ENCODE measurements around the gene USH2A.

USH2A gene

DNA sequence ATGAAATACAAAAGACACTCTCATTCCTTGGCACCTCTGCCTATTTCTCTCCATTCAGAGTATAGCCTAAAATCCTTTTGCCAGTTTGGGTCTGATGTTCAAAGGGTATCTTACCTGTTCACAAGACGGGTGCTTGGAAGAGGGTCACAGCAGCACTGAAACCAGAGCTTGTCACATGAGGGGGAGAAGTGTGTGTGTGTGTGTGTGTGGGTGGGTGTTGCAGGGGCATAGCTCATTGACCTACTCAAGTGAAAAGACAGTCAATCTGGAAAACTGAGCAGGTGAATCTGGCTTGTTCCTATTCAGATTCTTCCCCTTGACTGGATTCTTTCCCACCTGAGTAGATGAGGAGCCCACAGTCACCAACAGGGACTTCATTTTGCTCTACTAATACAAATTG is 792.2 kb downstream of the USH2A start:
- DNase-seq, result no peak

DNA sequence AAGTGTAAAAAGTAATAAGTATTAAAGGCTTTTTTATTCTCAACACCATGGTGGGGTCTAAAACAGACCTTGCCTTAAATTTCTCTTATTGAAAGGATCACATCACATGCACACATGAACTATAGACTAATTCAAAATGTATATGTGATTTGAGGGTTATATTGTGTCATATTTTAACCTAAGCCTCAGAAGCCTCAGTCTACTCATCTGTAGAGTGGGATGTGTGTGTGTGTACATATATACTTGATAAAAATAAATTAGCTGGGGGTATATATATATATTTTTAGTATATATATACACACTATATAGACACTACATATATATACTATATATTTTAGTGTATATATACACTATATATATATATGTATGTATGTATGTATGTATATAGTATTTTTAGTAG is 797.3 kb downstream of the USH2A start:
- DNase-seq, result no peak

GRCh38 chr1:215623162-215623561 is 800.1 kb downstream of the USH2A start:
- DNase-seq, result no peak

DNA sequence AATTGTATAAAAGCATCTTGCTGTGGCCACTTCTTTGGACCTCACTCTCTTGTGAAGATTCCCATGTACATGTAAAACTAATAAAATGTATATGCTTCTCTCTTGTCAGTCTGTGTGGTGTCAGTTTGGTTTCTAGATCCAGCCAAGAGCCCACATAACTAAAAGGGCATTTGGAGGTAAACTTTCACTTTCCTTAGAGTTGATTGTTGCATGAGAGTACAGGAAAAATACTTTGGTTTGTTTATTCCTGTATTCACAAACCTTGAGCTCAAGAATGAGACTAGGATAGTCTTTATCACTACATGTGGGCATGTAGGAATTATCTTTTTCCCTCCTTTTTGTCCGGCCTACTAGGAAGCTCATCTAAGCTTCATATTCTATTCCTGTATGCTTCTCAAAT is 805.3 kb downstream of the USH2A start:
- no peak for DNase-seq

GRCh38 chr1:215612391-215612790 is 810.9 kb downstream of the USH2A start:
- DNase-seq, result no peak

DNA sequence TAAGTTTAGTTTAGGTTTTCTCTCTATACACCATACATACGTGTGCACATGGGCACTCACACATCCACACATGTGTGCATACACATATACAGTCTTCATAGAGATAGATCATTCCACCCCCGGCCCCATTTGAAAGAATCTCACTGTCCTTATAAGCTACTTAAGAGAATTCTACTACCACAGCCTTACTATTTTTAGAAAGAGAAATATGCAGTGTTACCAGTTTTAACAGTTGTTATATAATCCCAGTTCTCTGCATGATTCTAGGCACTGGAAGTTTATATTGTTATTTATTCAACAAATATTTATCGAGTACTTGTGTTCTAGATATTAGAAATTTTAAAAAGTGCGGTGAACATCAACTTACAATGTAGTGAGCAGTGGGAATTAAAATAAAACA is 814.6 kb downstream of the USH2A start:
- no peak for DNase-seq

- DNase-seq, result no peak
Observed at GRCh38 chr1:215607412-215607811, 815.8 kb downstream of the USH2A start.

DNA sequence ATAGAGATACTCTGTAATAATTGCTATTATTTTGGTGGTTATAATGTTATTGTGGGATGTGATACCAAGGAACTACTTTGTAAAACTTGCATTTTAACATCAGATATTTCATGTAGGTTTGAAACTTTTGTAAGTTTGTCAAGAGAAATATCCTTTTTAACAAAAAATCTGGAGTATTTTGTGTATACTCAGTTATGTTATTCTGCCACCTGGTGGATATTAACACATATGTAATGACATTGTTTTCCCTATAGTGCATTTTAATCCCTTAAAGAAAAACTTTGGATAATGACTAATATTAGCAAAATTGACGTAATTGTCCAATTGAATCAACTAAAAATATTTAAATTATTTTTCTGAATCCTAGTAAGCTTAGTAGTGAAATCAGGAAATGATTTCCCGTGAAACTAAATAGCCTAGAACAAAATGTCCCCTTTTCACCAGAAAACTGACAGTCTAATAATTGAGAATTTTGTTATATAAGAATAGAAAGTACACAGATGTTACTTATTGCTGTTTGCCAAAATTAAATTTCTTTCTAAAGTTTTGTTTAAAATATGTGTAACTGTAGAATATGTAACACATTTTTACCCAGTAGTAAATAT is 816.6 kb downstream of the USH2A start:
- no peak for DNase-seq

DNA sequence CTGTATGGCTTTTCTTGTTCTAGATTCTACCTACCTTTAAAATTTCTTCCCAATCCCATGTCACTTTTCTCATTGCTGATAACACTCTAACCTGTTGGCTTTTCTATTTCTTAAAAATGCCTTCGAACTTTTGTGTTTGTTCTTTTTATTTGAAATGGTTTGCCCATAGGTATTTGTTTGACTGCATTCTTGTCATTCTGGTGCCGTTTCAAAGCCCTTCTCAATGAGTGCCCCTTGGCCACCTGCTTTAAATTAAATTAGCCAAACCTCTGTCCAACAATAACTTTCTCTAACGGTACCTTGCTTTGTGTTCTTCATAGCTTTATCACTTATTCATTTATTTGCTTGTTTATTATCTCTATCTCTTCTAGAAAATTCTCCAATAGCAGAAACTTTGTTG is 817.2 kb downstream of the USH2A start:
- DNase-seq, result no peak

DNA sequence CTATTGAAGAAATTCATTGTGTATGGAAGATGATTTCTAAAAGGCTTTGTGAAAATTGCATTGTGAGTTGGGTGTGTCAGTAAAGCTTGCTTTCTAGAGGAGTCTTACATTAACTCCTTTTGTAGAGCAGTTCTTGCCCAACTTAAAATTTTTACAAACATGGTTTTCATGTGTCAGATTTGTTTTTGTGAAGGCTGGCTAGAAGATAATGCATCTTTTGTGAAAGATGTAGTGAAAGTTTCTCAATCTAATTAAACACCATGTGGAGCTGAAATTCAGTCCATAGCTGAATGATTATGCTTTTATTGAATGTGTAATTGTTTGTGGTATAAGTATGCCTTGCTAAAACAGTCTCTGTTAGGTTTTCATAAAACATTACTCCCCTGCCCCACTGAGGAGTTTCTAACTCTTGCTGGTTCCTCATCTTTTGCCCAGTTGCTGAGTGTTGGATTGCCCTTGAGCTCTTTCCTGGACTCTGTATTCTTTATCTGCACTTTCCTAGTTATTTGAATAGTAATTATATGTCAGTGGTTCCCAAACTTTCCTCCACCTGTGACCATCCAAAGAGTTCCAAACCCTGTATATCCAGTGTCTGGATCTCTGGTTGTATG is 818.1 kb downstream of the USH2A start:
- no peak for DNase-seq

DNA sequence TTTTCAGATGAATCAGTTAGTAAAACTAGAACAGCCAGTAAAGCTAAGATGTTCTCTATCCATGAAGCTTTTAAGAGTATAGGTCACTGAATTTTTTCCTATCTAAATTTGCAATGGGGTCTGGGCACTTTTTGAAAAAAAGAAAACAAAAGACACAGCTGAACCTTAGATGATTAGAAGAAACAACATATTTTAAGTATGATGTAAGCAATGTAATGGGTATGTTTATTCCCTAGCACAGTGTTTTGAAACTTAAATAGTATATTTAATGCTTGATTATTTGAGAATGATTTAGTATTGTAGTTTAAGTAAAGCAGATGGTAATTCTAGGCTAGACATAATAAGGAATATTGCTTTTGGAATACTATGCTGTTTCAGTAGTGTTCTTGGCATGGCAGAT is 819.9 kb downstream of the USH2A start:
- no peak for DNase-seq

DNA sequence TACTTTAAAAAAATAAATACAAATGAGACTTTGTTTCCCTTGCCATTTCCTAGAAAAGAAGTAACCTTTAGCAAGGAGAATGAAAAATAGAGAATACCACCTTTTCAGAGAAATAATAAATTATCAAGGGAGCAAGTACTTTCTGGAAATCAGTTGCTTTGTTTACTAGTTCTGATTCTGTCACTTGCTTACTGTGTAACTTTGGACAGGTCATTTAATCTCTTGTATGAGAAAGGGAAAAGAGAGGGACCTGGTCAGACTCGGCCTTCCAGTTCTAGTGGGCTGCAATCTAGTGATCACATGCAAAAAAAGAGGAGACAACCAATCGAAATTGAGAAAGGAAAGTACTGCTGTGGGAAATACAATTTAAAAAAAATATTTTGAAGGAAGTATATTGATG is 822.0 kb downstream of the USH2A start:
- DNase-seq, result no peak

GRCh38 chr1:215600867-215601266 is 822.4 kb downstream of the USH2A start:
- no peak for DNase-seq

GRCh38 chr1:215600258-215600792 is 822.9 kb downstream of the USH2A start:
- DNase-seq, result no peak

GRCh38 chr1:215599418-215600074 is 823.7 kb downstream of the USH2A start:
- DNase-seq, result no peak

DNA sequence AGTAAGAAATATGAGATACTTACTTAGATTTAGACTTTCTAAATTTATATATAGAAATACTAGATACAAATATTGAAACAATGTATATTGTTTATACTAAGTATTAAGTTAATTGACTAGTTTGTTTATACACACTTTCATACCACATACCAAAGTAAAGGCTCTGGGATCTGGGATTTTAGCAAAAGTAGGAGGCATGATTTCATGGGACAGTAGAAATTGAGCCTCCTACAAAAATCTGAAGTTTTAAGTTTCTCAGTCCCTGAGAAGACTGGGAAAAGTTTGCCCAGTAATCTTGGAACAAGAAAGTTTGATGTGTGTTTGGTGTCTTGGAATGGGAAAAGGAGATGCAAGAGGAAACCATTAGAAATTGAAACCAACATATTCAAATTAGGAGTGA is 825.3 kb downstream of the USH2A start:
- DNase-seq, result no peak

- DNase-seq, result no peak
Observed at GRCh38 chr1:215595231-215595630, 828.0 kb downstream of the USH2A start.

DNA sequence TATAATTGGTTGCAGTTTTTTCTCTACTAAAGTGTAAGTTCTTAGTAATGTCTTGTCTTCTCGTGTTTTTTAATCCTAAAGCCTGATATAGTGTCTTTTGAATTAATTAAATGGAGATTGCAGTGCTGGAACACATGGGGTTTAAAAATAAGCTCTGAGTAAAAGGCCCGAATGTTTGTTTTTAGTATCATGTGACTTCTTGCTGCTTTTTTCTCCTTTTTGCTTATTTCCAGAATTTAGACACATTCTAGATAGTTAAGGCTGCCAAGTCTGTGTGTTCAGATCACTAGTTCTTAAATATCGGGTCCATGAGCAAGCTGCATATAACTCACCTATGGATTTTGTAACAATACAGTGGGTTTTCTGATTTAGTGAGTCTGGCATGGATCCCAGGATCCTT is 828.6 kb downstream of the USH2A start:
- no peak for DNase-seq

DNA sequence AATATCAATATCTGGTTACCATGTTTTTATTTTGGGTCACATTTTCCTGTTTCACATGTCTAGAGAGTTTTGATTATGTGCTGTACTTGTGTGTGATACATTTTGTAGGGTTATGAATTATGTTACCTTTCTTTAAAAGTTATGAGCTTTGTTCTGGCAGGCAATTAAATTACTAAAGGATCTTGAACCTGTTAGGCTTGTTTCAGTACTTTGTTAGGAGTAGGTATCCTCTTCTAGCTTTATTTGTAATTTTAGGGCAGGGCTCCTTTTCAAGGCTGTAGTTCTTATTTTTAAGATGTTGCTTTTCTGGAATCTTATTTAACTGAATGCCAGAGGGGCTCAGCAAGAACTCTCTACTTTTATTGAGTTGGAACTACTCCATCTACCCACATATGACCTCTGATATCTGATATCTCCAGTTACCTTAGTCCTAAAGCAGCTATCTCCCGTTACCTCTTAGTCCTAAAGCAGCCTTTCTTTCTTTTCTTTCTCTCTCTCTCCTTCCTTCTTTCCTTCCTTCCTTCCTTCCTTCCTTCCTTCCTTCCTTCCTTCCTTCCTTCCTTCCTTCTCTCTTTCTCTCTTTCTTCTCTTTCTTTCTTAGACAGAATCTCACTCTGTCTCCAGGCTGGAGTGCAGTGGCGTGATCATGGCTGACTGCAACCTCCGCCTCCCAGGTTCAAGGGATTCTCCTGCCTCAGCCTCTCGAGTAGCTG is 832.3 kb downstream of the USH2A start:
- DNase-seq, result no peak

DNA sequence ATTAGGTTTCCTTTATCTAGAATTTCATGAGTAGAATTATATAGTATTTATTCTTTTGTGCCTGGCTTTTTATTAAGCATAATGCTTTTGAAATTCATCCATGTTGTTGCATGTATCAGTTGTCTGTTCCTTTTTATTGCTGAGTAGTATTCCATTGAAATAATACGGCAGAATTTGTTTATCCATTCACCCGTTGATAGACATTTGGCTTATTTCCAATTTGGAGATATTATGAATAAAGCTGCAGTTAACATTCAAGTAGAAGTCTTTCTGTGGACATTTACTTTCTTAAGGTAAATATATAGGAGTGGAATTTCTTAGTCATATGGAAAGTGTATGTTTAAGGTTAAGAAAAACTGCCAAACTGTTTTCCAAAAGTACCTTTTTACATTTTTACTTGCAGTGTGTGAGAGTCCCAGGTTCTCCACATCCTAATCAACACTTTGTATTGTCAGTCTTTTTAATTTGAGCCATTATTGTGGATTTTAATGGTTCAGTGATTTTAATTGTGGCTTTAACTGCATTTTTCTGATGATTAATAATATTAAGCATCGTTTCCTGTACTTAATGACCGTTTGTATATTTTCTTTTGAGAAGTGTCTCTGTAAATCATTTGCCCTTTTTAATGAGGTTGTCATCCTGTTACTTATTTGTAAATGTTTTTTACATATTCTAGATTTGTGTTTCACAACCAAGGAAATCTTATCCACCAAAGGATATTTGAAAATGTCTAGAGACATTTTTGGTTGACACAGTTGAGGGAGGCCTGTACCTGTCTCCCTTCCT is 833.4 kb downstream of the USH2A start:
- no peak for DNase-seq

DNA sequence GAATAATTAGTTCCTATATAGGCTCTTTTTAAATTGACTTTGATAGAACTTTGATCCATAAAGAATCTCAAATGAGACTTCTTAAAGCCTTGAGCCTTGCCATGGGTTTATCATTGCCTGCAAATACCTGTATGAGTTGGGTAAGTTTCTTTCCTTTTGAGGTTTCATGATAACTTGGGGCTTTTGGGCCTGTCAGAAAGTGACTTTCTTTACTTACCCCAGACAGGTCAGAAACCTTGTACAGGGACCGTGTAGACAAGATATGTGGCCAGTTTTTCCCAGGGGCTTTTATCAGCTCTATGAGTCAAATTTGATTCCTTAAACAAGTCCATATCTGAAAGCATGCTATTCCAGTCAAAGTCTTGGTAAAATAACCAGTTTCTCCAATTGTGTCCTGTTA is 838.9 kb downstream of the USH2A start:
- DNase-seq, result no peak

GRCh38 chr1:215583185-215583749 is 840.0 kb downstream of the USH2A start:
- DNase-seq, result peak; percentile 87

DNA sequence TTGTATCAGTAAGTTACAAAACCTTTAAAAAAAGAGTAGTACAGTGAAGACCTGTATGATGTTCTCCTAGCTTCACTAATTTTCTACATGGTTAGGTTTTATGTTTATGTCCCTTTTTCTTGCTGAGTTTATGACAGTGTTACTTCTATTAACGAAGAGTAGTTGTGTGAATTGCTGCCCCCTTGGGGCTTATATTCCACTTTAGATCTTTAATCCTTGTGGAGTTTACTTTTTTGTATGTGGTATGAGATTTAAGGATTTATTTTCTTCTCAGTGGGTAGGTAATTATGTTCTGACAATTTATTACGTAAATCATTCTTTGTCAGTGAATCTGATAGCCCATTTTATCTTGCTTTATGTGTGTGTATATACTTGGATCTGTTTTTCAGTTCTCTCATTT is 841.4 kb downstream of the USH2A start:
- DNase-seq, result no peak
